Suprapubic skin (tissue), 4 donors: Measurements from ENCODE around the gene USP2. TPM values are rescaled to one million over a fixed set of nuclear protein-coding genes. Genes with fewer than 3 reads are reported as not detected.

Source experiments
- DNase-seq, 2 donors: peaks; one replicate each; pipeline ENCODE4 v3.0.0-alpha.2; 2019; ENCODE audit warnings: low spot score in 2 of 2
- H3K27ac ChIP-seq: fragments of 200-600 bp; sonication (generic); one replicate; pipeline ENCODE4 v1.5.1; 2019
- H3K27me3 ChIP-seq: fragments of 200-600 bp; sonication (generic); one replicate; pipeline ENCODE4 v1.5.1; 2019
- H3K36me3 ChIP-seq: fragments of 200-600 bp; sonication (generic); one replicate; pipeline ENCODE4 v1.5.1; 2019
- H3K4me1 ChIP-seq: fragments of 200-600 bp; sonication (generic); one replicate; pipeline ENCODE4 v1.5.1; 2019
- H3K4me3 ChIP-seq: fragments of 200-600 bp; sonication (generic); one replicate; pipeline ENCODE4 v1.5.1; 2019; ENCODE audit warnings: mild to moderate bottlenecking
- H3K9me3 ChIP-seq: fragments of 200-600 bp; sonication (generic); one replicate; pipeline ENCODE4 v1.5.1; 2019
- EP300 ChIP-seq: sonication (generic); formaldehyde crosslinking; IDR thresholded peaks from one replicate; pipeline ENCODE4 v1.6.1; 2017; ENCODE audit warnings: antibody characterized with exemption
- POLR2A ChIP-seq, 2 donors: fragments of 450-650 bp; IDR thresholded peaks; one replicate each; pipeline ENCODE4 v1.6.1; 2017; ENCODE audit warnings: antibody characterized with exemption in 2 of 2, mild to moderate bottlenecking in 2 of 2, moderate library complexity in 2 of 2
- POLR2AphosphoS5 ChIP-seq, 3 donors: sonication (generic); formaldehyde crosslinking; IDR thresholded peaks; one replicate each; pipeline ENCODE4 v1.6.1; 2017; ENCODE audit warnings: antibody characterized with exemption in 3 of 3
- WGBS: methylation state at CpG from one replicate; pipeline ENCODE4 v1.1.5; 2018; 5-methylcytosine and 5-hydroxymethylcytosine counted together
- total RNA-seq, 4 donors: library from RNA; depleted of rRNA; stranded (reverse); fragments of >200 nt; gene quantifications; one replicate each; pipeline ENCODE4 v1.1.0, GENCODE V29; 2016
- TF ChIP-seq, protein P1 (sequence below), 2 donors: fragments of 200-600 bp in 1 of 2; fragments of 450-650 bp in 1 of 2; sonication (generic) in 1 of 2; IDR thresholded peaks; one replicate each; pipeline ENCODE4 v1.5.1; 2016 to 2019; ENCODE audit warnings: antibody characterized with exemption in 2 of 2, mild to moderate bottlenecking in 1 of 2, moderate library complexity in 1 of 2

Gene USP2
- total RNA-seq, 4 donors from 2014 or later: 5.9 to 25.4 (median 15.2) TPM

GRCh38 chr11:119419834-119420492 is 38.5 kb upstream of the USP2 start:
- no peak for TF ChIP-seq POLR2AphosphoS5 (IDR thresholded peaks at IDR 0.05)
- TF ChIP-seq POLR2A (IDR thresholded peaks at IDR 0.05): no peak
- TF ChIP-seq, protein P1, sequence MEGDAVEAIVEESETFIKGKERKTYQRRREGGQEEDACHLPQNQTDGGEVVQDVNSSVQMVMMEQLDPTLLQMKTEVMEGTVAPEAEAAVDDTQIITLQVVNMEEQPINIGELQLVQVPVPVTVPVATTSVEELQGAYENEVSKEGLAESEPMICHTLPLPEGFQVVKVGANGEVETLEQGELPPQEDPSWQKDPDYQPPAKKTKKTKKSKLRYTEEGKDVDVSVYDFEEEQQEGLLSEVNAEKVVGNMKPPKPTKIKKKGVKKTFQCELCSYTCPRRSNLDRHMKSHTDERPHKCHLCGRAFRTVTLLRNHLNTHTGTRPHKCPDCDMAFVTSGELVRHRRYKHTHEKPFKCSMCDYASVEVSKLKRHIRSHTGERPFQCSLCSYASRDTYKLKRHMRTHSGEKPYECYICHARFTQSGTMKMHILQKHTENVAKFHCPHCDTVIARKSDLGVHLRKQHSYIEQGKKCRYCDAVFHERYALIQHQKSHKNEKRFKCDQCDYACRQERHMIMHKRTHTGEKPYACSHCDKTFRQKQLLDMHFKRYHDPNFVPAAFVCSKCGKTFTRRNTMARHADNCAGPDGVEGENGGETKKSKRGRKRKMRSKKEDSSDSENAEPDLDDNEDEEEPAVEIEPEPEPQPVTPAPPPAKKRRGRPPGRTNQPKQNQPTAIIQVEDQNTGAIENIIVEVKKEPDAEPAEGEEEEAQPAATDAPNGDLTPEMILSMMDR (IDR thresholded peaks at IDR 0.05): no peak
- no peak for TF ChIP-seq EP300
- no peak for DNase-seq
- Histone ChIP-seq H3K4me1 (peaks cover 39% of the 10 kb centered on the region), H3K9me3 (no peaks in the 10 kb centered on the region), H3K27ac (no peak overlapping the region), H3K27me3 (peaks cover 39% of the 10 kb centered on the region), H3K36me3 (no peaks in the 10 kb centered on the region), H3K4me3 (no peak overlapping the region)
- WGBS: 91% methylated on average over 17 of the region's 18 CpGs

DNA sequence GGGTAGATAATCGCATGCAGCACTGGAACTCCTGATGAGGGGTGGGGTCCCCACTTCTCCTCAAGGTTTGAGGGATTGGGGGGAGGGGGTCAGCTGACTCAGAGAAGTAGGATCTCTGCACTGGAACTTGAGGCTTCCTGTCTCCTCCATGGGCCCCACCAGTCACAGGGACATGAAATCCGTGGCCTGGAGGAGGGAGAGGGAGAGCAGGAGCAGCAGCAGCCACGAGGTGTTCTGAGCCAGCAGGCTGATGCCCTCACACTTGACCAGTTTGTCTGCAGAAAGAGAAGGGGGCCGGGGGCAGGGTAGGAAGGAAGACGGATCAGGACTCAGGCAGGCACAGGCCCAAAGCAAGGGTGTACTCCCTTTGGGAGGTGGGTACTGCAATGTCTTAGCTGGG is 37.8 kb upstream of the USP2 start:
- Histone ChIP-seq H3K4me3 (no peak overlapping the region), H3K9me3 (no peaks in the 10 kb centered on the region), H3K27ac (no peak overlapping the region), H3K4me1 (peaks cover 39% of the 10 kb centered on the region), H3K36me3 (no peaks in the 10 kb centered on the region), H3K27me3 (peaks cover 39% of the 10 kb centered on the region)
- WGBS: 84% methylated on average over 5 of the region's 5 CpGs
- TF ChIP-seq, protein P1 (IDR thresholded peaks at IDR 0.05): no peak
- TF ChIP-seq EP300: no peak
- no peak for TF ChIP-seq POLR2A (IDR thresholded peaks at IDR 0.05)
- TF ChIP-seq POLR2AphosphoS5 (IDR thresholded peaks at IDR 0.05): no peak
- no peak for DNase-seq

GRCh38 chr11:119418759-119419158 is 37.3 kb upstream of the USP2 start:
- Histone ChIP-seq H3K9me3 (no peaks in the 10 kb centered on the region), H3K4me3 (no peak overlapping the region), H3K4me1 (peaks cover 39% of the 10 kb centered on the region), H3K36me3 (no peaks in the 10 kb centered on the region), H3K27me3 (peaks cover 38% of the 10 kb centered on the region), H3K27ac (peak overlapping the region; percentile 78)
- TF ChIP-seq EP300 (no peak), POLR2AphosphoS5 (IDR thresholded peaks at IDR 0.05) (no peak), POLR2A (IDR thresholded peaks at IDR 0.05) (no peak)
- TF ChIP-seq, protein P1 (IDR thresholded peaks at IDR 0.05): no peak
- DNase-seq: no peak
- WGBS: 85% methylated on average over 2 of the region's 4 CpGs

GRCh38 chr11:119417726-119418540 is 36.4 kb upstream of the USP2 start:
- DNase-seq: no peak
- Histone ChIP-seq H3K27me3 (peaks cover 30% of the 10 kb centered on the region), H3K4me1 (peaks cover 38% of the 10 kb centered on the region), H3K4me3 (no peak overlapping the region), H3K36me3 (no peaks in the 10 kb centered on the region), H3K9me3 (no peaks in the 10 kb centered on the region), H3K27ac (peak overlapping the region; percentile 78)
- 43% methylated on average over 15 of the region's 19 CpGs for WGBS
- TF ChIP-seq POLR2AphosphoS5 (IDR thresholded peaks at IDR 0.05): peak in 1 of 3 donors; percentile 35
- TF ChIP-seq POLR2A (IDR thresholded peaks at IDR 0.05): no peak

- TF ChIP-seq POLR2A (IDR thresholded peaks at IDR 0.05) (no peak), POLR2AphosphoS5 (IDR thresholded peaks at IDR 0.05) (no peak), EP300 (no peak)
- TF ChIP-seq, protein P1 (IDR thresholded peaks at IDR 0.05): no peak
- no peaks in the 10 kb centered on the region for H3K9me3 ChIP-seq
- H3K27me3 ChIP-seq: peaks cover 19% of the 10 kb centered on the region
- peaks cover 28% of the 10 kb centered on the region for H3K4me1 ChIP-seq
- WGBS: 85% methylated on average over 15 of the region's 16 CpGs
- no peaks in the 10 kb centered on the region for H3K36me3 ChIP-seq
- no peak for DNase-seq
- H3K27ac ChIP-seq: peak overlapping the region; percentile 78
- H3K4me3 ChIP-seq: no peak overlapping the region
Measured at GRCh38 chr11:119416606-119417580, 35.4 kb upstream of the USP2 start.
